ENCODE measurements around the gene ZNRF3. TPM values are rescaled to one million over a fixed set of nuclear protein-coding genes. Genes with fewer than 3 reads are reported as not detected.
A peak's percentile ranks its signal among the peaks of the same experiment; 100 is the strongest.

Gene ZNRF3
- total and polyA plus RNA-seq, 8 donors = 8.8 to 30.4 (median 27.2) TPM

DNA sequence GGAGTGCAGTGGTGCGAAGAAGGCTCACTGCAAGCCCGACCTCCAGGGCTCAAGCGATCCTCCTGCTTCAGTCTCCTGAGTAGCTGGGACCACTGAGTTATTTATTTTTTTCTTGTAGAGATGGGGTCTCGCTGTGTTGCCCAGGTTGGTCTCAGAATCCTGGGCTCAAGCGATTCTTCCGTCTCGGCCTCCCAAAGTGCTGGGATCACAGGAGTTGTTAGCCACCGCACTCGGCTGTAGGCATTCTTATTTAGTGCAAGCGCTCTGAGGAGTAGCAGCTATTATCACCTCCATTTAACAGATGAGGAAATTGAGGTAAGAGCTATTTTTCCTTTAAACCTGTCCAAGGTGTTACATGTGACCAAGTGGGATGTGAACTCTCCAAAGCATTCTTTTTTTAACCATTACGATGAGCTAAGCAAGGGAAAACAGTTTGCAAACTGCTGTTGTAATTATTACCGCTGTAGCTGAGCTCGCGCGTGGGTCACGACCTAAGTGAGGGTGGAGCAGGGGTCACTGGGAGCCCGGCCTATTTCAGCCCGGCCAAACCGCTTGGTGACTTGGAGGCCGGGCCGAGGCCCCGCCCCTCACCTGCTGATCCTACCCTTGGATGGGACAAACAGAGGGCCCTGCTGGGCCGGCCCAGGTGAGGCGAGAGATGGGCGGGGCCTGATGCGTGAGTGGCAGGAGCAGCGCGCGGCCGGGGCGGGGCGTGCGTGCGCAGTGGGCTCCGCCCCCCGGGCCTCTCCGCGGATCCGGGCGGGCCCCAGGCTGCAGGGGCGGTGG, 189.0 kb downstream of the ZNRF3 start:
- TF ChIP-seq, protein P1, sequence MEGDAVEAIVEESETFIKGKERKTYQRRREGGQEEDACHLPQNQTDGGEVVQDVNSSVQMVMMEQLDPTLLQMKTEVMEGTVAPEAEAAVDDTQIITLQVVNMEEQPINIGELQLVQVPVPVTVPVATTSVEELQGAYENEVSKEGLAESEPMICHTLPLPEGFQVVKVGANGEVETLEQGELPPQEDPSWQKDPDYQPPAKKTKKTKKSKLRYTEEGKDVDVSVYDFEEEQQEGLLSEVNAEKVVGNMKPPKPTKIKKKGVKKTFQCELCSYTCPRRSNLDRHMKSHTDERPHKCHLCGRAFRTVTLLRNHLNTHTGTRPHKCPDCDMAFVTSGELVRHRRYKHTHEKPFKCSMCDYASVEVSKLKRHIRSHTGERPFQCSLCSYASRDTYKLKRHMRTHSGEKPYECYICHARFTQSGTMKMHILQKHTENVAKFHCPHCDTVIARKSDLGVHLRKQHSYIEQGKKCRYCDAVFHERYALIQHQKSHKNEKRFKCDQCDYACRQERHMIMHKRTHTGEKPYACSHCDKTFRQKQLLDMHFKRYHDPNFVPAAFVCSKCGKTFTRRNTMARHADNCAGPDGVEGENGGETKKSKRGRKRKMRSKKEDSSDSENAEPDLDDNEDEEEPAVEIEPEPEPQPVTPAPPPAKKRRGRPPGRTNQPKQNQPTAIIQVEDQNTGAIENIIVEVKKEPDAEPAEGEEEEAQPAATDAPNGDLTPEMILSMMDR (IDR thresholded peaks at IDR 0.05) = no peak
- ATAC-seq = peak; percentile 96
- peak overlapping the region; percentile 29 to 68 for H3K4me3 ChIP-seq
- peak; percentile 68 to 97 (median 92) for DNase-seq
- intact Hi-C loops (cut with DNase I) = no loop called here
- peaks cover 0 to 63% of the 10 kb centered on the region in 2 donors for H3K27me3 ChIP-seq
- H3K4me1 ChIP-seq = peaks cover 9 to 33% of the 10 kb centered on the region in 2 donors
- no peaks in the 10 kb centered on the region for H3K36me3 ChIP-seq
- no peaks in the 10 kb centered on the region for H3K9me3 ChIP-seq
- H3K27ac ChIP-seq = no peak overlapping the region

DNA sequence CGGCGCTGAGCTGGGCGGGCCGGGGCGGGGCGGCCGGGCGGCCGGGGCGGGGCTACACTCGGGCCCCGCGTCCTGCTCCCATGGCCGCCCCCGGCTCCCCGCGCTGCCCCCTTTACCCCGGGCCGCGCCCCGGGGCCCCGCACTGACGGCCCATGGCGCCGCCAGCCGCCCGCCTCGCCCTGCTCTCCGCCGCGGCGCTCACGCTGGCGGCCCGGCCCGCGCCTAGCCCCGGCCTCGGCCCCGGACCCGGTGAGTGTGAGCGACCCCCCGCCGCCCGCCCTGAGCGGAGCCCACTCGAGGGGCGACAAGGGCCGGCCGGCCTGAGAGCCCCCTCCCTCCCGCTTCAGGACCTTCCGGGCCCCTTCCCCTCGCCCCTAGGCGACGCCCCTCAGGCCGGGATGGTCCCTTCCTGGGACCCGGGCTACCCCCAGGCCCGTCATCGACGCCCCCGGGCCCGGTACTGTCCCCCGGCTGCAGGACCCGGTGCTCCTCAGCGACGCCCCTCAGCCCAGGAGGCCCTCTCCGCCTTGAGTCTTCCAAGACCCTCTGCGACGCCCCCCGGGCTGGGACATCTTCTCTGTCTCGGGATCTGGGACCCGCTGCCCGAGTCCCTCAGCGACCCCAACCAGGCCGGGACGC, 189.7 kb downstream of the ZNRF3 start, which contains the start of gene KREMEN1:
Gene KREMEN1 (plus strand): TSS at position 57 of the 639 bp plus-strand sequence. CDS start 96 bp downstream, at position 153.
- Histone ChIP-seq H3K36me3 (no peaks in the 10 kb centered on the region), H3K4me3 (peak within 1 kb of the TSS; percentile 63 to 68), H3K4me1 (peaks cover 9 to 33% of the 10 kb centered on the region in 2 donors), H3K27ac (peak within 1 kb of the TSS; percentile 34 to 70), H3K9me3 (no peaks in the 10 kb centered on the region), H3K27me3 (peaks cover 0 to 63% of the 10 kb centered on the region in 2 donors)
- DNase-seq (no peak), ATAC-seq (no peak)
- intact Hi-C loops (cut with DNase I) = no loop called here
- TF ChIP-seq, protein P1 (IDR thresholded peaks at IDR 0.05) = no peak

- TF ChIP-seq, protein P1 (IDR thresholded peaks at IDR 0.05) = no peak
- Histone ChIP-seq H3K4me3 (peak overlapping the region; percentile 63 to 68), H3K9me3 (no peaks in the 10 kb centered on the region), H3K36me3 (no peaks in the 10 kb centered on the region), H3K27me3 (peaks cover 0 to 63% of the 10 kb centered on the region in 2 donors), H3K27ac (peak overlapping the region; percentile 34 to 70), H3K4me1 (peaks cover 12 to 33% of the 10 kb centered on the region in 2 donors)
- intact Hi-C loops (cut with DNase I) = no loop called here
- DNase-seq (peak in 3 of 4 donors; percentile 56 to 88 (median 66)), ATAC-seq (peak; percentile 51)
These were observed 190.4 kb downstream of the ZNRF3 start for GRCh38 chr22:29073618-29074275.

GRCh38 chr22:29074276-29074772, 191.0 kb downstream of the ZNRF3 start:
- TF ChIP-seq, protein P1 (IDR thresholded peaks at IDR 0.05) = no peak
- no peak for DNase-seq
- peaks cover 12 to 33% of the 10 kb centered on the region in 2 donors for H3K4me1 ChIP-seq
- H3K4me3 ChIP-seq = peak overlapping the region; percentile 63 to 68
- H3K9me3 ChIP-seq = no peaks in the 10 kb centered on the region
- H3K27me3 ChIP-seq = peaks cover 0 to 58% of the 10 kb centered on the region in 2 donors
- peak overlapping the region; percentile 34 to 70 for H3K27ac ChIP-seq
- no peaks in the 10 kb centered on the region for H3K36me3 ChIP-seq
- intact Hi-C loops (cut with DNase I) = no loop called here
- no peak for ATAC-seq
